Breast epithelium (tissue), 4 donors: ENCODE measurements around the gene SLC6A12. TPM values are rescaled to one million over a fixed set of nuclear protein-coding genes. Genes with fewer than 3 reads are reported as not detected.
"Not testable (repeated sequence)": the region's sequence is repeated elsewhere in the genome, so short reads cannot be mapped to it uniquely, and the experiment has no call there.

Source experiments
- DNase-seq, 2 donors: peaks; one replicate each; pipeline ENCODE4 v3.0.0-alpha.2; 2019; ENCODE audit warnings: low spot score in 2 of 2
- H3K27ac ChIP-seq, 2 donors: fragments of 200-600 bp; sonication (generic) in 1 of 2; one replicate each; pipeline ENCODE4 v1.5.1; 2016 to 2019; ENCODE audit warnings: mild to moderate bottlenecking in 1 of 2
- H3K27me3 ChIP-seq, 2 donors: fragments of 200-600 bp; sonication (generic) in 1 of 2; one replicate each; pipeline versions ENCODE4 v1.5.1 to v1.6.0; 2017 to 2019; ENCODE audit warnings: control low read depth in 1 of 2, mild to moderate bottlenecking in 1 of 2
- H3K36me3 ChIP-seq: fragments of 200-600 bp; one replicate; pipeline ENCODE4 v1.5.1; 2019
- H3K4me1 ChIP-seq, 2 donors: fragments of 200-600 bp; sonication (generic); one replicate each; pipeline ENCODE4 v1.5.1; 2016 to 2019; ENCODE audit warnings: control low read depth in 1 of 2
- H3K4me3 ChIP-seq, 3 donors: fragments of 200-600 bp; sonication (generic); 1 replicate in 2 of 3; 2 replicates in 1 of 3; pipeline ENCODE4 v1.5.1; 2016 to 2019; ENCODE audit warnings: mild to moderate bottlenecking in 3 of 3, moderate library complexity in 2 of 3
- H3K9me3 ChIP-seq, 2 donors: fragments of 200-600 bp; sonication (generic) in 1 of 2; one replicate each; pipeline ENCODE4 v1.5.1; 2016 to 2019; ENCODE audit warnings: control low read depth in 1 of 2
- CTCF ChIP-seq, 3 donors: fragments of 450-650 bp; IDR thresholded peaks; one replicate each; pipeline ENCODE4 v1.5.1; 2016 to 2017; ENCODE audit warnings: antibody characterized with exemption in 3 of 3, mild to moderate bottlenecking in 3 of 3, moderate library complexity in 3 of 3
- POLR2A ChIP-seq: fragments of 450-650 bp; IDR thresholded peaks from one replicate; pipeline ENCODE4 v1.6.1; 2016; ENCODE audit warnings: antibody characterized with exemption, mild to moderate bottlenecking, moderate library complexity
- POLR2AphosphoS5 ChIP-seq, 3 donors: sonication (generic); formaldehyde crosslinking; IDR thresholded peaks; one replicate each; pipeline ENCODE4 v1.6.1; 2017; ENCODE audit warnings: antibody characterized with exemption in 3 of 3
- intact Hi-C: fragments of 100-400 bp; cut with DNase I; formaldehyde crosslinking; loops from one replicate; pipeline ENCODE4 v1.15.1; 2023; ENCODE audit warnings: low total_unique reads
- total RNA-seq, 3 donors: library from RNA; depleted of rRNA; stranded (reverse); fragments of >200 nt; gene quantifications; one replicate each; pipeline ENCODE4 v1.1.0, GENCODE V29; 2016

Gene SLC6A12
- total RNA-seq, 3 donors from 2014 or later = 0.33 to 2.1 (median 1.3) TPM

GRCh38 chr12:191541-191940, 22.4 kb downstream of the SLC6A12 start:
- H3K4me1 ChIP-seq = no peaks in the 10 kb centered on the region
- no peak overlapping the region for H3K4me3 ChIP-seq
- H3K9me3 ChIP-seq = no peaks in the 10 kb centered on the region
- peaks cover 0 to 11% of the 10 kb centered on the region in 2 donors for H3K27me3 ChIP-seq
- H3K27ac ChIP-seq = no peak overlapping the region
- H3K36me3 ChIP-seq = no peaks in the 10 kb centered on the region
- intact Hi-C loops = no loop called here
- no peak for DNase-seq
- TF ChIP-seq POLR2AphosphoS5 (IDR thresholded peaks at IDR 0.05) (no peak), POLR2A (no peak), CTCF (IDR thresholded peaks at IDR 0.05) (no peak)

- Histone ChIP-seq H3K27ac (no peak overlapping the region), H3K9me3 (no peaks in the 10 kb centered on the region), H3K27me3 (peaks cover 0 to 11% of the 10 kb centered on the region in 2 donors), H3K4me3 (no peak overlapping the region), H3K36me3 (no peaks in the 10 kb centered on the region), H3K4me1 (no peaks in the 10 kb centered on the region)
- TF ChIP-seq POLR2A = no peak
- TF ChIP-seq POLR2AphosphoS5 (IDR thresholded peaks at IDR 0.05) = no peak
- no peak for TF ChIP-seq CTCF (IDR thresholded peaks at IDR 0.05)
- intact Hi-C loops = no loop called here
- no peak for DNase-seq
Measured at GRCh38 chr12:190881-191280, 23.1 kb downstream of the SLC6A12 start.

- intact Hi-C loops = no loop called here
- no peak overlapping the region for H3K27ac ChIP-seq
- no peak for DNase-seq
- peak overlapping the region in 1 of 3 donors; percentile 72 for H3K4me3 ChIP-seq
- H3K4me1 ChIP-seq = no peaks in the 10 kb centered on the region
- H3K27me3 ChIP-seq = peaks cover 0 to 4% of the 10 kb centered on the region in 2 donors
- H3K36me3 ChIP-seq = no peaks in the 10 kb centered on the region
- TF ChIP-seq POLR2AphosphoS5 (IDR thresholded peaks at IDR 0.05) = no peak
- TF ChIP-seq CTCF (IDR thresholded peaks at IDR 0.05) = no peak
- TF ChIP-seq POLR2A = no peak
- H3K9me3 ChIP-seq = no peaks in the 10 kb centered on the region
Measured at GRCh38 chr12:189622-189962, 24.4 kb downstream of the SLC6A12 start.

GRCh38 chr12:188910-189621, 24.9 kb downstream of the SLC6A12 start:
- peak overlapping the region; percentile 30 to 72 (median 50) for H3K4me3 ChIP-seq
- no peaks in the 10 kb centered on the region for H3K4me1 ChIP-seq
- H3K36me3 ChIP-seq = no peaks in the 10 kb centered on the region
- no peaks in the 10 kb centered on the region for H3K9me3 ChIP-seq
- H3K27ac ChIP-seq = no peak overlapping the region
- intact Hi-C loops = no loop called here
- DNase-seq = no peak
- H3K27me3 ChIP-seq = peaks cover 0 to 3% of the 10 kb centered on the region in 2 donors
- peak in 1 of 3 donors; percentile 83 for TF ChIP-seq CTCF (IDR thresholded peaks at IDR 0.05)
- no peak for TF ChIP-seq POLR2A

GRCh38 chr12:187986-188909, 25.7 kb downstream of the SLC6A12 start:
- H3K9me3 ChIP-seq, H3K4me1 ChIP-seq, H3K27ac ChIP-seq, H3K27me3 ChIP-seq, H3K36me3 ChIP-seq, DNase-seq, intact Hi-C loops: not testable (repeated sequence)
- H3K4me3 ChIP-seq = peak overlapping the region; percentile 30 to 72 (median 50)
